Vagina (tissue), 2 donors: ENCODE measurements around the gene CYP4F11.

Source experiments
- POLR2A ChIP-seq, 2 donors: fragments of 450-650 bp; IDR thresholded peaks; one replicate each; pipeline ENCODE4 v1.6.1; 2017; ENCODE audit warnings: antibody characterized with exemption in 2 of 2, mild to moderate bottlenecking in 2 of 2, moderate library complexity in 2 of 2
- POLR2AphosphoS5 ChIP-seq, 2 donors: sonication (generic); formaldehyde crosslinking; IDR thresholded peaks; one replicate each; pipeline ENCODE4 v1.9.0; 2017; ENCODE audit warnings: antibody characterized with exemption in 2 of 2, mild to moderate bottlenecking in 2 of 2, low read depth in 1 of 2; ENCODE audit not compliant: insufficient read depth in 1 of 2
- TF ChIP-seq, protein P1 (sequence below), 3 experiments: fragments of 450-650 bp in 2 of 3; fragments of 200-600 bp in 1 of 3; sonication (generic) in 1 of 3; IDR thresholded peaks; one replicate each; pipeline ENCODE4 v1.5.1; 2017 to 2019; ENCODE audit warnings: antibody characterized with exemption in 3 of 3, mild to moderate bottlenecking in 2 of 3, moderate library complexity in 2 of 3

DNA sequence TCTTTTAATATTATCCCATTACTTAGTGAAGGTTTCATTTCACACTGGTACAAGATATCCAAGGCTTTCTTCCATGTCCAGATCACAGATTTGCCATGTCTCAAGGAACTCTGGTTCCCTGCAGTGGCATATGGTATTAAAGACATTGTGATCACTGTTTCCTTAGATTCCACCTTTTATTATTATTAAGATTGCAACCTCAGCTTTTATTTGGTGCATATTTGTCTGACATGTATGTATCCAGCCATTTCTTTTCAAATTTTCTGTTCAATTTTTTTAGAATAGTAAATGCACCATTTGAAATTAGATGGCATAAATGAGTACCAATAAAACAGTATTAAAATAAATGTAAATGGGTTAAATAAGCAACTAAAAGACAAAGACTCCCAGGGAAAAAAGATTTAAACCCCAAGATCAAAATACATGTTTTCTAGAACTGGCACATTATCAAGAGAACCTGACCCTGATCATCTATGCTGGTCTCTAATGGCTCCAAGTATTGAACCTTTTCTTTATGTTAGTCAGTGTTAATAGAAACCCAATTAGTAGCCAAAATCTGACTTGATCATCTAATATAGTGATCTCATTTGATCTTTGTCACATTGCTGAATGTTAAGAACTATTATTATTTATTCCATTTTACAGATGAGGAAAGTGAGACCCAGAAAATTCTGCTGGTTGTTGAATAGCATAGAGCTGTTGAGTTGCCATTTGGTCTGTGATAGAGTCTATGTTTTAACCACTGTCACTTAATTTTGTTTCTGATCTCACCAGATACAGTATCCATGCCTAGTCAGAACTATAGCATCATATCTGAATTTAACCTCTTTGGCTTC, 14.1 kb upstream of the CYP4F11 start, which contains the start of gene OR10H4:
- TF ChIP-seq POLR2A (IDR thresholded peaks at IDR 0.05) (no peak), POLR2AphosphoS5 (IDR thresholded peaks at IDR 0.05; ENCODE audit: insufficient read depth in 1 of 2, low read depth in 1 of 2) (no peak)
- TF ChIP-seq, protein P1, sequence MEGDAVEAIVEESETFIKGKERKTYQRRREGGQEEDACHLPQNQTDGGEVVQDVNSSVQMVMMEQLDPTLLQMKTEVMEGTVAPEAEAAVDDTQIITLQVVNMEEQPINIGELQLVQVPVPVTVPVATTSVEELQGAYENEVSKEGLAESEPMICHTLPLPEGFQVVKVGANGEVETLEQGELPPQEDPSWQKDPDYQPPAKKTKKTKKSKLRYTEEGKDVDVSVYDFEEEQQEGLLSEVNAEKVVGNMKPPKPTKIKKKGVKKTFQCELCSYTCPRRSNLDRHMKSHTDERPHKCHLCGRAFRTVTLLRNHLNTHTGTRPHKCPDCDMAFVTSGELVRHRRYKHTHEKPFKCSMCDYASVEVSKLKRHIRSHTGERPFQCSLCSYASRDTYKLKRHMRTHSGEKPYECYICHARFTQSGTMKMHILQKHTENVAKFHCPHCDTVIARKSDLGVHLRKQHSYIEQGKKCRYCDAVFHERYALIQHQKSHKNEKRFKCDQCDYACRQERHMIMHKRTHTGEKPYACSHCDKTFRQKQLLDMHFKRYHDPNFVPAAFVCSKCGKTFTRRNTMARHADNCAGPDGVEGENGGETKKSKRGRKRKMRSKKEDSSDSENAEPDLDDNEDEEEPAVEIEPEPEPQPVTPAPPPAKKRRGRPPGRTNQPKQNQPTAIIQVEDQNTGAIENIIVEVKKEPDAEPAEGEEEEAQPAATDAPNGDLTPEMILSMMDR (IDR thresholded peaks at IDR 0.05) = no peak
